Lower leg skin (tissue), 3 donors: ENCODE data around the gene KRT6A.

Experiments used
- CTCF ChIP-seq, 3 donors: fragments of 450-650 bp; IDR thresholded peaks; one replicate each; pipeline ENCODE4 v1.5.1; 2016; ENCODE audit warnings: antibody characterized with exemption in 3 of 3, mild to moderate bottlenecking in 3 of 3, moderate library complexity in 2 of 3
- POLR2A ChIP-seq, 2 donors: fragments of 450-650 bp; IDR thresholded peaks; one replicate each; pipeline ENCODE4 v1.6.1; 2016 to 2017; ENCODE audit warnings: antibody characterized with exemption in 2 of 2, mild to moderate bottlenecking in 1 of 2, moderate library complexity in 1 of 2

GRCh38 chr12:52519387-52519703 lies 26.3 kb upstream of the KRT6A start:
- TF ChIP-seq CTCF (IDR thresholded peaks at IDR 0.05), result no peak
- no peak for TF ChIP-seq POLR2A (IDR thresholded peaks at IDR 0.05)
